DND-41 (cell line): ENCODE results near the gene SORCS1.

Experiments
- ATAC-seq: fragments of 200-7000 bp; cut with Tn5 transposase; 3 replicates; pipeline ENCODE4 v1.9.1; 2021; ENCODE audit warnings: low read depth; ENCODE audit not compliant: insufficient read depth
- DNase-seq: peaks from one replicate; pipeline ENCODE4 v3.0.0-alpha.2; 2020
- H2AFZ ChIP-seq: 2 replicates; pipeline ENCODE4 v1.6.0; 2012; ENCODE audit warnings: low read depth, low read length
- H3K27ac ChIP-seq: 2 replicates; pipeline ENCODE4 v1.5.1; 2012; ENCODE audit warnings: low read length, inconsistent platforms
- H3K27me3 ChIP-seq: fragments of 200-600 bp; sonication (generic); 2 replicates; pipeline ENCODE4 v1.6.0; 2012; ENCODE audit warnings: low read length, mild to moderate bottlenecking, inconsistent platforms; ENCODE audit not compliant: insufficient read depth, poor library complexity
- H3K36me3 ChIP-seq: 2 replicates; pipeline ENCODE4 v1.5.1; 2012; ENCODE audit warnings: low read length, inconsistent platforms; ENCODE audit not compliant: insufficient read depth
- H3K4me1 ChIP-seq: 2 replicates; pipeline ENCODE4 v1.5.1; 2012; ENCODE audit warnings: mild to moderate bottlenecking, low read length; ENCODE audit not compliant: insufficient read depth
- H3K4me2 ChIP-seq: 2 replicates; pipeline ENCODE4 v1.6.0; 2012; ENCODE audit warnings: mild to moderate bottlenecking, moderate library complexity, low read length, inconsistent platforms; ENCODE audit not compliant: insufficient read depth
- H3K4me3 ChIP-seq, 2 experiments: fragments of 200-600 bp in 1 of 2; shearing (Covaris generic) in 1 of 2; 2 replicates each; pipeline ENCODE4 v1.5.1; 2012 to 2016; ENCODE audit warnings: inconsistent platforms in 2 of 2, low read length in 2 of 2, mild to moderate bottlenecking in 2 of 2, low read depth in 1 of 2, moderate library complexity in 1 of 2
- H3K79me2 ChIP-seq: 2 replicates; pipeline ENCODE4 v1.6.0; 2012; ENCODE audit warnings: low read length, inconsistent platforms; ENCODE audit not compliant: insufficient read depth
- H3K9ac ChIP-seq: 2 replicates; pipeline ENCODE4 v1.6.0; 2012; ENCODE audit warnings: low read depth, mild to moderate bottlenecking, inconsistent platforms, low read length, moderate library complexity
- H3K9me3 ChIP-seq: 2 replicates; pipeline ENCODE4 v1.5.1; 2012; ENCODE audit warnings: low read length, moderate library complexity, mild to moderate bottlenecking, inconsistent platforms; ENCODE audit not compliant: insufficient read depth, severe bottlenecking
- H4K20me1 ChIP-seq: 2 replicates; pipeline ENCODE4 v1.6.0; 2012; ENCODE audit warnings: low read length; ENCODE audit not compliant: insufficient read depth
- EZH2 ChIP-seq: IDR thresholded peaks from 3 replicates; pipeline ENCODE4 v1.6.1; 2012; ENCODE audit warnings: borderline replicate concordance, low read depth, mild to moderate bottlenecking, moderate library complexity, low read length, inconsistent platforms; ENCODE audit not compliant: severe bottlenecking
- TF ChIP-seq, protein P1 (sequence below): IDR thresholded peaks from 2 replicates; pipeline ENCODE4 v1.5.1; 2012; ENCODE audit warnings: borderline replicate concordance, low read length, moderate library complexity, mild to moderate bottlenecking; ENCODE audit not compliant: poor library complexity, severe bottlenecking; ENCODE audit errors: extremely low read depth

SORCS1 gene

DNA sequence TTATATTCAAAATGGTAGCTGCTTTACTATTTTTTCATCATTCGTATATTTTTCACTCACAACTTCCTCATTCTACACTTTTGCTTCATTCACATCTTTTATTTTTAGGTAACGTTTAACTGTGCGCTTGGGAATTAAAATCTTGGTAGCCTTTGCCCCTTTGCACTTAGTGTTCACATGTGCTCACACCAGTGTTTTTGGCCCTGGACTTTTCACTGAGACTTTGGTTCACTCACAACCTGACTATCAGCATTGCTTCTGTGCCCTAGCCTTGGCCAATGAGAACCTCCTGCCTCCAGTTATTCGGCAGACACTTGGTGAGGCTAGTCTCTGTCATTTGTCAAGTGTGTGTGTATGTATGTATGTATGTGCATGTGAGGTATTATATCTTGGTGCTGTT is 596.9 kb downstream of the SORCS1 start:
- H3K9ac ChIP-seq: no peak overlapping the region
- no peaks in the 10 kb centered on the region for H3K9me3 ChIP-seq
- H2AFZ ChIP-seq: no peak overlapping the region
- no peaks in the 10 kb centered on the region for H3K4me1 ChIP-seq
- ATAC-seq (no peak), DNase-seq (no peak)
- H3K4me2 ChIP-seq: no peak overlapping the region
- no peaks in the 10 kb centered on the region for H4K20me1 ChIP-seq
- no peak overlapping the region for H3K4me3 ChIP-seq
- H3K36me3 ChIP-seq: no peaks in the 10 kb centered on the region
- TF ChIP-seq, protein P1, sequence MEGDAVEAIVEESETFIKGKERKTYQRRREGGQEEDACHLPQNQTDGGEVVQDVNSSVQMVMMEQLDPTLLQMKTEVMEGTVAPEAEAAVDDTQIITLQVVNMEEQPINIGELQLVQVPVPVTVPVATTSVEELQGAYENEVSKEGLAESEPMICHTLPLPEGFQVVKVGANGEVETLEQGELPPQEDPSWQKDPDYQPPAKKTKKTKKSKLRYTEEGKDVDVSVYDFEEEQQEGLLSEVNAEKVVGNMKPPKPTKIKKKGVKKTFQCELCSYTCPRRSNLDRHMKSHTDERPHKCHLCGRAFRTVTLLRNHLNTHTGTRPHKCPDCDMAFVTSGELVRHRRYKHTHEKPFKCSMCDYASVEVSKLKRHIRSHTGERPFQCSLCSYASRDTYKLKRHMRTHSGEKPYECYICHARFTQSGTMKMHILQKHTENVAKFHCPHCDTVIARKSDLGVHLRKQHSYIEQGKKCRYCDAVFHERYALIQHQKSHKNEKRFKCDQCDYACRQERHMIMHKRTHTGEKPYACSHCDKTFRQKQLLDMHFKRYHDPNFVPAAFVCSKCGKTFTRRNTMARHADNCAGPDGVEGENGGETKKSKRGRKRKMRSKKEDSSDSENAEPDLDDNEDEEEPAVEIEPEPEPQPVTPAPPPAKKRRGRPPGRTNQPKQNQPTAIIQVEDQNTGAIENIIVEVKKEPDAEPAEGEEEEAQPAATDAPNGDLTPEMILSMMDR: no peak
- TF ChIP-seq EZH2: no peak
- no peaks in the 10 kb centered on the region for H3K79me2 ChIP-seq
- no peak overlapping the region for H3K27ac ChIP-seq
- no peaks in the 10 kb centered on the region for H3K27me3 ChIP-seq

DNA sequence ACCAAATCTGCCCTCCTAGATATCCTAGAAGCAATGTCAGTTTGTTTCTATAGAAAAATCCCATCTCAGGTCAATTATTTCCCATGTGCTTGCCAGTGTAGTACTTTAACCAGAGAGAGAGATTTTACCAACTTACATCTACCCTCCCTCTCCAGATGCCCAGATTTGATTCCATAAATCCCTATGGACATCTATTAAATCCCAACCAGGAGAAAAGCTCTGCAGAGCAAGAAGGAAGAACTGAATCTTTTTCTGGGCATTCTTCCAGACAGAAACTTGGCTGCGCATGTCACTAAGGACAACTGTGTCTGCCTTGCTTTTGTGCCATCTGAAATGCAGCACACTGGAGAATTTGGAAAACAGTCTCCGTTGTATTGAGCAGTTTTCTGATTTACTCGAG is 597.6 kb downstream of the SORCS1 start:
- Histone ChIP-seq H3K4me1 (no peaks in the 10 kb centered on the region), H2AFZ (no peak overlapping the region), H3K4me2 (no peak overlapping the region), H3K9ac (no peak overlapping the region), H3K36me3 (no peaks in the 10 kb centered on the region), H3K27ac (no peak overlapping the region), H4K20me1 (no peaks in the 10 kb centered on the region), H3K27me3 (no peaks in the 10 kb centered on the region), H3K9me3 (no peaks in the 10 kb centered on the region), H3K79me2 (no peaks in the 10 kb centered on the region), H3K4me3 (no peak overlapping the region)
- DNase-seq (no peak), ATAC-seq (no peak)
- TF ChIP-seq EZH2: no peak
- TF ChIP-seq, protein P1: no peak

DNA sequence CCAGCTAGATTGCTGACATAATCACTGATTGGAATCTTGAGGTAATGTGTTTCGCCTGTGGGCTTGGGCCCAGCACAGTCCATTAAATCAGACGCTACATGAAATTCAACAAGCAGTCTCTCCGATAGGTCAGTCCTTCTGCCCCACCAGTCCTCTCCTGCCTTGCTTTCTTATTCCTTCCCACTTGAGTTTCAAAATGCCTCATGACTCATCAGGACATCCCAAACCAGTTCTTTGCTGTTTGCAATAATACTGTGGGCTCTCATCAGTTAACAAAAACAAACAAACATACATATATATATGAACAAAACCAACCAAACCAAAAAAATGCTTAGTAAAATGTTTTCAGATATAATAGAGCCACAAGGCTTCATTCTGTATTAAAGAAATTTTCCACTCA is 599.0 kb downstream of the SORCS1 start:
- Histone ChIP-seq H3K79me2 (no peaks in the 10 kb centered on the region), H3K9me3 (no peaks in the 10 kb centered on the region), H3K4me2 (no peak overlapping the region), H3K36me3 (no peaks in the 10 kb centered on the region), H3K9ac (no peak overlapping the region), H2AFZ (no peak overlapping the region), H3K4me3 (no peak overlapping the region), H3K27ac (no peak overlapping the region), H3K4me1 (no peaks in the 10 kb centered on the region), H3K27me3 (no peaks in the 10 kb centered on the region), H4K20me1 (no peaks in the 10 kb centered on the region)
- DNase-seq: no peak
- ATAC-seq: no peak
- TF ChIP-seq EZH2: no peak
- TF ChIP-seq, protein P1: no peak

DNA sequence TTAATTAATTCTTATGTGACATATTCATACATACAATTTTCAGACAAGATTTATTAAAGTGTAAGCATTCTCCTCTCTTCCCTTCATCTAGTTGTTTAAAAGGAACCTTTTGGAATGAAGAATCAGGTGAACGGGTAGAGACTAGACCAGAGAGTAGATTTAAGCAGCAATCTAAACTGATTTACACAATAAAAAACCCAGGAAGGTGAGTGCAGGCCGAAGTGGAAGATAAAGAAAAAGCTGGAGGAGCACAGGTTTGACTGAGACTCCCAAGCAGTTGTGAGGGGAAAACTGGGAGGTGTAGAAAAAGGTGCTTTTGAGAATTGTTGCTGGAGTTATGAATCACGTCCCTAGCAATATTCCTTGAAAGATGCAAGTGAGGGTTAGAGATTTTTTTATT is 601.1 kb downstream of the SORCS1 start:
- H4K20me1 ChIP-seq: no peaks in the 10 kb centered on the region
- H2AFZ ChIP-seq: no peak overlapping the region
- H3K4me2 ChIP-seq: no peak overlapping the region
- H3K79me2 ChIP-seq: no peaks in the 10 kb centered on the region
- no peaks in the 10 kb centered on the region for H3K9me3 ChIP-seq
- H3K4me3 ChIP-seq: no peak overlapping the region
- H3K36me3 ChIP-seq: no peaks in the 10 kb centered on the region
- TF ChIP-seq EZH2: no peak
- TF ChIP-seq, protein P1: no peak
- no peaks in the 10 kb centered on the region for H3K4me1 ChIP-seq
- DNase-seq: no peak
- ATAC-seq: no peak
- no peak overlapping the region for H3K9ac ChIP-seq
- H3K27ac ChIP-seq: no peak overlapping the region
- H3K27me3 ChIP-seq: no peaks in the 10 kb centered on the region
